GM20000 (cell line): ENCODE data around the gene SLAMF7.
"Not testable (repeated sequence)": the region's sequence is repeated elsewhere in the genome, so short reads cannot be mapped to it uniquely, and the experiment has no call there.

Source experiments
- DNase-seq: peaks from one replicate; pipeline ENCODE4 v3.0.0; 2012; ENCODE audit warnings: low spot score
- TF ChIP-seq, protein P1 (sequence below): IDR thresholded peaks from 2 replicates; pipeline ENCODE4 v1.5.1; 2012; ENCODE audit warnings: mild to moderate bottlenecking, control low read depth; ENCODE audit errors: extremely low read depth, missing control alignments

SLAMF7 gene

GRCh38 chr1:160713161-160713560 is 25.9 kb upstream of the SLAMF7 start:
- TF ChIP-seq, protein P1, sequence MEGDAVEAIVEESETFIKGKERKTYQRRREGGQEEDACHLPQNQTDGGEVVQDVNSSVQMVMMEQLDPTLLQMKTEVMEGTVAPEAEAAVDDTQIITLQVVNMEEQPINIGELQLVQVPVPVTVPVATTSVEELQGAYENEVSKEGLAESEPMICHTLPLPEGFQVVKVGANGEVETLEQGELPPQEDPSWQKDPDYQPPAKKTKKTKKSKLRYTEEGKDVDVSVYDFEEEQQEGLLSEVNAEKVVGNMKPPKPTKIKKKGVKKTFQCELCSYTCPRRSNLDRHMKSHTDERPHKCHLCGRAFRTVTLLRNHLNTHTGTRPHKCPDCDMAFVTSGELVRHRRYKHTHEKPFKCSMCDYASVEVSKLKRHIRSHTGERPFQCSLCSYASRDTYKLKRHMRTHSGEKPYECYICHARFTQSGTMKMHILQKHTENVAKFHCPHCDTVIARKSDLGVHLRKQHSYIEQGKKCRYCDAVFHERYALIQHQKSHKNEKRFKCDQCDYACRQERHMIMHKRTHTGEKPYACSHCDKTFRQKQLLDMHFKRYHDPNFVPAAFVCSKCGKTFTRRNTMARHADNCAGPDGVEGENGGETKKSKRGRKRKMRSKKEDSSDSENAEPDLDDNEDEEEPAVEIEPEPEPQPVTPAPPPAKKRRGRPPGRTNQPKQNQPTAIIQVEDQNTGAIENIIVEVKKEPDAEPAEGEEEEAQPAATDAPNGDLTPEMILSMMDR, result no peak
- DNase-seq, result no peak

DNA sequence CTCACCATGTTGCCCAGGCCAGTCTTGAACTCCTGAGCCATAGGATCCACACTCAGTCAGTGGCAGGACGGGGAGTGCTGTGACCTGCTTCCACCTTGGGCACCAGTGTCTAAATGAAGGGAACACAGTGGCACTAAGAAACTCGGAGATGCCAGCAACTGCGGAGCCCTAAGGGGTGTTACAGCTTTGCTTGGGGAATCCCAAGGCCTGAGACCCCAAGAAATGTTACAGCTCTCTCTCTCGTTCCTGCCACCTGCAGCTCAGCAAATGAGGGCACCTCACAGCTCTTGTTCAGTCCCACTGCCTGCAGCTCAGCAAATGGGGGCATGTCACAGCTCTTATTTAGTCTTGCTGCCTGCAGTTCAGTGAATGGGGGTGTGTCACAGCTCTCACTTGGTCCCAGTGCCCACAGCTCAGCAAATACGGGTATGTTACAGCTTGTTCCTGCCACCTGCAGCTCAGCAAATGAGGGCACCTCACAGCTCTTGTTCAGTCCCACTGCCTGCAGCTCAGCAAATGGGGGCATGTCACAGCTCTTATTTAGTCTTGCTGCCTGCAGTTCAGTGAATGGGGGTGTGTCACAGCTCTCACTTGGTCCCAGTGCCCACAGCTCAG is 24.9 kb upstream of the SLAMF7 start:
- not testable (repeated sequence) for DNase-seq

- TF ChIP-seq, protein P1, result no peak
- DNase-seq, result no peak
These were observed 23.0 kb upstream of the SLAMF7 start for GRCh38 chr1:160716013-160716412.

DNA sequence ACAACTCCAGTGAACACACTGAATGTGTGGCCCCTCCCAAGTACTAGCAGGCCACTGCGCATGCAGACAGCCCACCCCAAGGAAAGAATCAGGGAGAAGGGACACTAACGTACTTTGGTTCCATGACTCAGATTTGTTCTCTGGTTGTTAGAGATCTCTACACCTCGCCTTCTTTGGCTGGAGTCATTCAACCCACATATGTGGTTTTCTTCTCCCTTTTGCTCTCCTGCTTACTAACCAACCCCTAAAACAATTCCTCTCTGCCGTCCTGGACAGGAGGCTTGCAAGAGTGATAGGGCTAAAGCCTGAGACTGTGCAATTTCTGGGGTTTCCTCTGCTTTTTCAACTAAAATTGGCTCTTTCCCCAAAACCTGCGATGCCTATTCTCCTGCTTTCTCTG is 21.7 kb upstream of the SLAMF7 start:
- TF ChIP-seq, protein P1, result no peak

GRCh38 chr1:160718210-160718609 is 20.8 kb upstream of the SLAMF7 start:
- no peak for DNase-seq
- TF ChIP-seq, protein P1, result no peak

More for the DNA sequence above, 21.7 kb upstream of the SLAMF7 start:
- DNase-seq, result no peak

GRCh38 chr1:160720356-160721085 is 18.5 kb upstream of the SLAMF7 start:
- TF ChIP-seq, protein P1, result no peak
- no peak for DNase-seq

- TF ChIP-seq, protein P1, result no peak
- no peak for DNase-seq
These were observed 17.6 kb upstream of the SLAMF7 start for GRCh38 chr1:160721473-160721872.

DNA sequence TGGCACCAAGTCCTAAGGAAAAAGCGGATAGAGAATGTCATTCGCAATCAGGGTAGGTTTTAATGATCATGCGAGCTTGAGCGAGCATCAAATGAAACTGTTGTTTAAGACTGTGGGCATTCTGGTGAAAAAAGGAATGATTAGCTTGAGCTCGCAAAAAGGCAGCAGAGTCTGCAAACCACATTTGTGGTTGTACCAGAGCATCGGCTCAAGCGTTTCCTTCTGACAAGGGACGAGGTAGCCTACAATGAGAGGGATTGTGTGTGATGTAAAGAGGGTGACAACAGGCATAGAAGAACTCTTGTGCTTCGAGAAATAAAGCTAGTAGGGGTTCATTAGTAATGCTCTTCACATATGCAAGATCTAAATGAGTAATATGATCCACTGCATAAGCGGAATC is 16.3 kb upstream of the SLAMF7 start:
- DNase-seq, result no peak

More for the DNA sequence above, 16.3 kb upstream of the SLAMF7 start:
- TF ChIP-seq, protein P1, result no peak
